AG04450 (cell line): ENCODE measurements around the gene GBA2. TPM values are rescaled to one million over a fixed set of nuclear protein-coding genes. Genes with fewer than 3 reads are reported as not detected.
A peak's percentile ranks its signal among the peaks of the same experiment; 100 is the strongest.

Source experiments
- CTCF ChIA-PET: fragments of 300-600, 350-600 bp; formaldehyde crosslinking; extraction: SDS; loops from one replicate; lab custom pipeline; 2022; ENCODE audit warnings: antibody characterized with exemption, inconsistent platforms; lab: Charles Lee
- POLR2A ChIA-PET: fragments of 350-600 bp; formaldehyde crosslinking; extraction: SDS; loops from one replicate; lab custom pipeline; 2021; ENCODE audit warnings: antibody characterized with exemption, inconsistent platforms; lab: Yijun Ruan, JAX
- DNase-seq: peaks from one replicate; pipeline ENCODE4 v3.0.0-alpha.2; 2011; ENCODE audit warnings: low read depth, low spot score
- H3K27ac ChIP-seq: one replicate; pipeline ENCODE4 v1.5.1; 2012; ENCODE audit warnings: low read depth, low read length, control low read depth
- H3K27me3 ChIP-seq: one replicate; pipeline ENCODE4 v1.6.0; 2012; ENCODE audit warnings: low read length; ENCODE audit not compliant: control insufficient read depth, insufficient read depth
- H3K4me3 ChIP-seq: 2 replicates; pipeline ENCODE4 v1.5.1; 2011; ENCODE audit warnings: mild to moderate bottlenecking, low read depth, low read length, control low read depth
- H3K9me3 ChIP-seq: 2 replicates; pipeline ENCODE4 v1.5.1; 2012; ENCODE audit warnings: low read length; ENCODE audit not compliant: control insufficient read depth, insufficient read depth
- polyA plus RNA-seq: library from polyadenylated mRNA; depleted of rRNA; stranded (reverse); fragments of >200 nt; gene quantifications from 2 replicates; pipeline ENCODE4 v1.2.3, GENCODE V29; 2011
- TF ChIP-seq, protein P1 (sequence below): IDR thresholded peaks from 2 replicates; pipeline ENCODE4 v1.5.1; 2011; ENCODE audit warnings: low read depth, low read length, control low read depth, inconsistent platforms

Gene GBA2
- polyA plus RNA-seq, 1 experiment: 34.7 TPM

GRCh38 chr9:35760651-35761050 lies 11.6 kb upstream of the GBA2 start:
- peaks cover 14% of the 10 kb centered on the region for H3K27me3 ChIP-seq
- H3K9me3 ChIP-seq: no peaks in the 10 kb centered on the region
- ChIA-PET CTCF (interaction anchor here (0.6 to 0.8 kb wide), 3 partner anchors 30 to 678 kb away, joined by 3 to 5 read pairs (median 4); no protein-coding TSS in a partner anchor), POLR2A (no interaction called here)
- no peak overlapping the region for H3K27ac ChIP-seq
- TF ChIP-seq, protein P1, sequence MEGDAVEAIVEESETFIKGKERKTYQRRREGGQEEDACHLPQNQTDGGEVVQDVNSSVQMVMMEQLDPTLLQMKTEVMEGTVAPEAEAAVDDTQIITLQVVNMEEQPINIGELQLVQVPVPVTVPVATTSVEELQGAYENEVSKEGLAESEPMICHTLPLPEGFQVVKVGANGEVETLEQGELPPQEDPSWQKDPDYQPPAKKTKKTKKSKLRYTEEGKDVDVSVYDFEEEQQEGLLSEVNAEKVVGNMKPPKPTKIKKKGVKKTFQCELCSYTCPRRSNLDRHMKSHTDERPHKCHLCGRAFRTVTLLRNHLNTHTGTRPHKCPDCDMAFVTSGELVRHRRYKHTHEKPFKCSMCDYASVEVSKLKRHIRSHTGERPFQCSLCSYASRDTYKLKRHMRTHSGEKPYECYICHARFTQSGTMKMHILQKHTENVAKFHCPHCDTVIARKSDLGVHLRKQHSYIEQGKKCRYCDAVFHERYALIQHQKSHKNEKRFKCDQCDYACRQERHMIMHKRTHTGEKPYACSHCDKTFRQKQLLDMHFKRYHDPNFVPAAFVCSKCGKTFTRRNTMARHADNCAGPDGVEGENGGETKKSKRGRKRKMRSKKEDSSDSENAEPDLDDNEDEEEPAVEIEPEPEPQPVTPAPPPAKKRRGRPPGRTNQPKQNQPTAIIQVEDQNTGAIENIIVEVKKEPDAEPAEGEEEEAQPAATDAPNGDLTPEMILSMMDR: no peak
- DNase-seq: no peak
- H3K4me3 ChIP-seq: no peak overlapping the region

DNA sequence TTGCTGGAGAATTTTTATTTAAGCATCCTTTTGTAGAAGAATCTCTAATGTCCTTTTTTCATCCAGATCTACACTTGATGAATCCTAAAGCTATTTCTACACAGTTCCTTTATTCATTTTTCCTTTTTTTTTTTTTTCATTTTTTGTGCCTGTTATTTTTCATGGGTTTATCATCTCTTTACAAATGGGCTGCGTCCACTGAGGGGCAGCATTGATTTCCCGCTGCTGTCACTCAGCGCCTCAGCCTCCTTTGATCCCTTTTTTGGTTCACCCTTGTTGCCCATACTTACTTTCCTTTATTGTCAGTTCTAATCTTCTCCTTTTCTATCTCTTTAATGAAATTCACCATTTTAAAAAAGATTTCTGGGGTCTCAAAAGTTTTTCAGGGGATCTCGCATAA lies 10.8 kb upstream of the GBA2 start:
- no peak for DNase-seq
- ChIA-PET CTCF (interaction anchor here (0.6 to 1.2 kb wide), 3 partner anchors 24 to 113 kb away, joined by 3 to 5 read pairs (median 3); no protein-coding TSS in a partner anchor), POLR2A (no interaction called here)
- H3K9me3 ChIP-seq: no peaks in the 10 kb centered on the region
- H3K27me3 ChIP-seq: peaks cover 14% of the 10 kb centered on the region
- TF ChIP-seq, protein P1: no peak
- H3K27ac ChIP-seq: no peak overlapping the region
- H3K4me3 ChIP-seq: no peak overlapping the region

DNA sequence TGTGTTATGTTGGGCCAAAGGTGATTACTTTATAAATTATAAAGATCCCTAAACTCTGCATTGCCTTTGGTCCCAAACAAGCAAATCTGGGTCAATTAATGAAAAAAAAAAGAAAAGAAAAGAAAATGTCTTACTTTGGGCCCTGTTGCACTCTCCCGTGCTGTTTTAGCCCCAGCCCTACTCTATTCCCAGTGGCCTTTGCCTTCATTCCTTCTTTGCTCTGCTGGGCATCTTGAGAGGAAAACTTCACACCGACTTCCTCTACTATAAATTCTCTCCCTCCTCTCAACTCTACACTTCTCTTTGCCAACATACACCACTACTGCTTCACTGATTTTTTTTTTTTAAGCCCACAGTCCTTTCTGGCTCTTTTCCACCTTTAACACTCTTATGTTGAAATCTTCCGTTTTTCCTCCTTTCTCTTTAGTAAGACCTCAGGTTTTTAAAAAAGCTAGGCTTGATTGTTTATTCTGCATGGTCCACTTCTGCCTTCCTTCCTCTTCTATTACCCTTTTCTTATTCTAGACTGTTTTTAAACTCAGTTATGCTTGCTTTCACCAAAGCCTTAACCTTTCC lies 9.5 kb upstream of the GBA2 start:
- DNase-seq: no peak
- Histone ChIP-seq H3K4me3 (no peak overlapping the region), H3K27me3 (peaks cover 11% of the 10 kb centered on the region), H3K9me3 (no peaks in the 10 kb centered on the region), H3K27ac (no peak overlapping the region)
- CTCF ChIA-PET: interaction anchor here (1.4 kb wide), 1 partner anchor 124 kb away, joined by 6 read pairs; no protein-coding TSS in a partner anchor
- POLR2A ChIA-PET: interaction anchor here (0.6 to 1.1 kb wide), 3 partner anchors 10 to 69 kb away, joined by 3 read pairs; partner anchors contain the start of genes GBA2 and RGP1
- TF ChIP-seq, protein P1: no peak

GRCh38 chr9:35757892-35758275 lies 8.9 kb upstream of the GBA2 start:
- TF ChIP-seq, protein P1: no peak
- CTCF ChIA-PET: interaction anchor here (1.4 kb wide), 1 partner anchor 124 kb away, joined by 6 read pairs; no protein-coding TSS in a partner anchor
- Histone ChIP-seq H3K9me3 (no peaks in the 10 kb centered on the region), H3K4me3 (no peak overlapping the region), H3K27me3 (peaks cover 7% of the 10 kb centered on the region), H3K27ac (no peak overlapping the region)
- no peak for DNase-seq
- POLR2A ChIA-PET: no interaction called here

DNA sequence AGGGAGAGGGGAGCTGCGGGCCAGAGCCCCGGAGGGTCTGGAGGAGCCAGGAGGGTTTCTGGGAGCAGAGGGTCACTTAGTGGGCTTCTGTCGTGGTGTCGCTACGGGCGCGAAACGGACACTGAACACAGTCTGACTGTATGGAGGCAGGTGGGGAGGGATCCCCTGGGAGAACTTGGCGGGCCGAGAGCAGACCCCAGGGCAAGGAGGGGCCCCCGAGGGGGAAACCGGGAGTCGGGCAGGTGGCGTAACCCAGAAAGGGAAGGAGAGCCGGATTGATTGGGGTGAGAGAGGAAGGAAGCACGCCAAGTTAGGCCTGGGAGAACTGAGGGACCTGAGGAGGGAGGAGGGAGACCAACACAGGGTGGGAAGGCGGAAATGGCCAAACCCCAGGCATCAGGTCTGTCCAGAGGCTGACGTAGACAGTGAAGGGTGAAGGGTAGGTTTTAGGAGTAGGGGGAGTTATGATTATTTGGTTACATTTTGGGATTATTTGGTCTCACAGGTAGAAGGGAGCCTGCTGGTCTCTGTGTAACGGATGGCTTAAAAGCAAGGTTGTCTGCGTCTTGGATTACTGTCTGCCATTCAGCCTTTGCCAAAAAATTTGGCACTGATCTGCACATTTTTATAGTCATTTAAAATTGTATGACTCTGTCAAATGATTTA lies 8.3 kb upstream of the GBA2 start:
- Histone ChIP-seq H3K27ac (no peak overlapping the region), H3K27me3 (peaks cover 7% of the 10 kb centered on the region), H3K4me3 (peak overlapping the region; percentile 35), H3K9me3 (no peaks in the 10 kb centered on the region)
- TF ChIP-seq, protein P1: no peak
- CTCF ChIA-PET: interaction anchor here (0.6 to 1.9 kb wide), 8 partner anchors 12 to 399 kb away, joined by 3 to 10 read pairs (median 4); no protein-coding TSS in a partner anchor
- DNase-seq: no peak
- POLR2A ChIA-PET: interaction anchor here (1.5 kb wide), 1 partner anchor 27 kb away, joined by 3 read pairs; no protein-coding TSS in a partner anchor
